Panc1 (cell line): Measurements from ENCODE around the gene TMEM52. TPM values are rescaled to one million over a fixed set of nuclear protein-coding genes. Genes with fewer than 3 reads are reported as not detected.

ENCODE experiments used
- ATAC-seq: fragments of 200-7000 bp; cut with Tn5 transposase; 2 replicates; pipeline ENCODE4 v1.9.1; 2020; ENCODE audit warnings: mild to moderate bottlenecking, moderate library complexity
- BruUV-seq: library from RNA; stranded (reverse); fragments of 400-500 nt; replicated peaks from 2 replicates; lab custom pipeline; 2021; lab: Mats Ljungman, UMichigan
- CTCF ChIA-PET: fragments of 300-600 bp; sonication (Branson Sonifier 250); formaldehyde crosslinking; loops from one replicate; lab custom pipeline; 2022; ENCODE audit warnings: antibody characterized with exemption; lab: Charles Lee
- POLR2A ChIA-PET: fragments of 300-600 bp; sonication (Branson Sonifier 250); formaldehyde crosslinking; loops from one replicate; lab custom pipeline; 2022; ENCODE audit warnings: antibody characterized with exemption; lab: Charles Lee
- DNase-seq: peaks from one replicate; pipeline ENCODE4 v3.0.0-alpha.2; 2010; ENCODE audit warnings: low read depth, low spot score
- H3K27ac ChIP-seq: 2 replicates; pipeline ENCODE4 v1.5.1; 2011; ENCODE audit warnings: mild to moderate bottlenecking, low read length, inconsistent platforms
- H3K27me3 ChIP-seq: fragments of 200-500 bp; sonication (Bioruptor generic); 2 replicates; pipeline ENCODE4 v1.6.0; 2014; ENCODE audit warnings: low read length, inconsistent platforms; ENCODE audit not compliant: control insufficient read depth, insufficient read depth
- H3K36me3 ChIP-seq: fragments of 200-500 bp; sonication (Bioruptor generic); 2 replicates; pipeline ENCODE4 v1.5.1; 2014; ENCODE audit warnings: inconsistent platforms, mild to moderate bottlenecking, low read length, moderate library complexity; ENCODE audit not compliant: control insufficient read depth, insufficient read depth
- H3K4me1 ChIP-seq: 2 replicates; pipeline ENCODE4 v1.5.1; 2011; ENCODE audit warnings: inconsistent platforms, mild to moderate bottlenecking, low read length, moderate library complexity; ENCODE audit not compliant: control insufficient read depth, insufficient read depth
- H3K4me3 ChIP-seq, 2 experiments: 2 replicates each; pipeline ENCODE4 v1.5.1; 2011 to 2012; ENCODE audit warnings: low read depth in 2 of 2, low read length in 2 of 2, mild to moderate bottlenecking in 2 of 2, inconsistent platforms in 1 of 2, moderate library complexity in 1 of 2
- H3K9me3 ChIP-seq: fragments of 200-500 bp; sonication (Bioruptor generic); 2 replicates; pipeline ENCODE4 v1.5.1; 2014; ENCODE audit warnings: low read depth, mild to moderate bottlenecking, inconsistent platforms, low read length, moderate library complexity; ENCODE audit not compliant: control insufficient read depth, insufficient read depth
- POLR2AphosphoS5 ChIP-seq: IDR thresholded peaks from 2 replicates; pipeline ENCODE4 v1.6.1; 2012; ENCODE audit warnings: mild to moderate bottlenecking, low read depth, low read length, moderate library complexity
- SIN3A ChIP-seq: IDR thresholded peaks from 2 replicates; pipeline ENCODE4 v1.6.1; 2012; ENCODE audit warnings: low read depth, mild to moderate bottlenecking, low read length, moderate library complexity, borderline replicate concordance; ENCODE audit not compliant: insufficient read depth
- TCF7L2 ChIP-seq: IDR thresholded peaks from 2 replicates; pipeline ENCODE4 v1.6.1; 2011; ENCODE audit warnings: mild to moderate bottlenecking, low read depth, low read length, inconsistent platforms
- in situ Hi-C: cut with HindIII; loops from 2 replicates; pipeline ENCODE4 v1.10.0; 2016; ENCODE audit warnings: low sequenced_read_pairs, low pct_unique_long_range_greater_than_20kb
- intact Hi-C: fragments of 100-400 bp; cut with micrococcal nuclease; formaldehyde crosslinking; loops from one replicate; pipeline ENCODE4 v1.10.0; 2022; ENCODE audit not compliant: unreplicated experiment
- total RNA-seq: library from RNA; stranded (reverse); gene quantifications from one replicate; pipeline ENCODE4 v1.2.1, GENCODE V29; 2021; ENCODE audit not compliant: unreplicated experiment
- TF ChIP-seq, protein P1 (sequence below), 2 experiments: IDR thresholded peaks; 2 replicates each; pipeline ENCODE4 v1.6.1; 2011 to 2012; ENCODE audit warnings: low read depth in 2 of 2, control low read depth in 1 of 2, low read length in 1 of 2, mild to moderate bottlenecking in 1 of 2, moderate library complexity in 1 of 2; ENCODE audit not compliant: insufficient read depth in 1 of 2
- TF ChIP-seq, protein P2 (sequence below): fragments of 450-650 bp; IDR thresholded peaks from 2 replicates; pipeline ENCODE4 v1.5.1; 2017; ENCODE audit warnings: mild to moderate bottlenecking

TMEM52 gene
- total RNA-seq, 1 experiment from 2014 or later = 2.5 TPM

DNA sequence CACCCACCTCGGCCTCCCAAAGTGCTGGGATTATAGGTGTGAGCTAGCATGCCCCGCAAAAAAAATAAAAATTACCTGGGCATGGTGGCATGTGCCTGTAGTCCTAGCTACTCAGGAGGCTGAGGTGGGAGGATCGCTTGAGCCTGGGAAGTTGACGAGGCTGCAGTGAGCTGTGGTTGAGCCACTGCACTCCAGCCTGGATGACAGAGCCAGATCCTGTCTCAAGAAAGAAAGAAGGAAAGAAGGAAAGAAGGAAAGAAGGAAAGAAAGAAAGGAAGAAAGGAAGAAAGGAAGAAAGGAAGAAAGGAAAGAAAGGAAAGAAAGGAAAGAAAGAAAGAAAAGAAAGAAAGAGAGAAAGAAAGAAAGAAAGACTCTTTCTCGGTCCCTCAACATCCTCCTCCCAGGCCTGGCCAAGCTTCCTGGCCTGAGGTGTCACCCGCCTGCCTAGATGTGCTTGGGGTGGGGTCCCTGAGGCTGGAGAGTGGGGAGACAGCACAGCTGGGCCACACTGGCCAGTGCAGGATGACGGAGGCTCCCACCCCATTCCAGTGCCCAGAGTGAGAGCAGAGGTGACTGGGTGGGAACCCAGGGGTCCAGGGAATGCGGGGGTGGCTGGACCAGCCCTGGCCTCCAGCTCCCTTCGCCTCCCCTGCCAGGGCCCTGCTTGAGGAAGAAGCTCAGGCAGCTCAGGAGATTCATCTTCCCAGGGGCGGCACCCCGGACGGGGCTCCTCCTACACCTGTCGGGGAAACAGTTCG, 18.0 kb downstream of the TMEM52 start:
- ATAC-seq = no peak
- CTCF ChIA-PET = interaction anchor here (0.5 kb wide), 1 partner anchor 191 kb away, joined by 7 read pairs; no protein-coding TSS in a partner anchor
- no peak overlapping the region for H3K27ac ChIP-seq
- no peak overlapping the region for H3K4me3 ChIP-seq
- intact Hi-C loops (no loop called here), in situ Hi-C loops (no loop called here)
- DNase-seq = no peak
- H3K27me3 ChIP-seq = no peaks in the 10 kb centered on the region
- no TSS peak for BruUV-seq
- H3K4me1 ChIP-seq = peaks cover 5% of the 10 kb centered on the region; the same call in 1 of the 2 replicates
- no peak for TF ChIP-seq SIN3A
- no peak for TF ChIP-seq TCF7L2
- TF ChIP-seq, protein P1, sequence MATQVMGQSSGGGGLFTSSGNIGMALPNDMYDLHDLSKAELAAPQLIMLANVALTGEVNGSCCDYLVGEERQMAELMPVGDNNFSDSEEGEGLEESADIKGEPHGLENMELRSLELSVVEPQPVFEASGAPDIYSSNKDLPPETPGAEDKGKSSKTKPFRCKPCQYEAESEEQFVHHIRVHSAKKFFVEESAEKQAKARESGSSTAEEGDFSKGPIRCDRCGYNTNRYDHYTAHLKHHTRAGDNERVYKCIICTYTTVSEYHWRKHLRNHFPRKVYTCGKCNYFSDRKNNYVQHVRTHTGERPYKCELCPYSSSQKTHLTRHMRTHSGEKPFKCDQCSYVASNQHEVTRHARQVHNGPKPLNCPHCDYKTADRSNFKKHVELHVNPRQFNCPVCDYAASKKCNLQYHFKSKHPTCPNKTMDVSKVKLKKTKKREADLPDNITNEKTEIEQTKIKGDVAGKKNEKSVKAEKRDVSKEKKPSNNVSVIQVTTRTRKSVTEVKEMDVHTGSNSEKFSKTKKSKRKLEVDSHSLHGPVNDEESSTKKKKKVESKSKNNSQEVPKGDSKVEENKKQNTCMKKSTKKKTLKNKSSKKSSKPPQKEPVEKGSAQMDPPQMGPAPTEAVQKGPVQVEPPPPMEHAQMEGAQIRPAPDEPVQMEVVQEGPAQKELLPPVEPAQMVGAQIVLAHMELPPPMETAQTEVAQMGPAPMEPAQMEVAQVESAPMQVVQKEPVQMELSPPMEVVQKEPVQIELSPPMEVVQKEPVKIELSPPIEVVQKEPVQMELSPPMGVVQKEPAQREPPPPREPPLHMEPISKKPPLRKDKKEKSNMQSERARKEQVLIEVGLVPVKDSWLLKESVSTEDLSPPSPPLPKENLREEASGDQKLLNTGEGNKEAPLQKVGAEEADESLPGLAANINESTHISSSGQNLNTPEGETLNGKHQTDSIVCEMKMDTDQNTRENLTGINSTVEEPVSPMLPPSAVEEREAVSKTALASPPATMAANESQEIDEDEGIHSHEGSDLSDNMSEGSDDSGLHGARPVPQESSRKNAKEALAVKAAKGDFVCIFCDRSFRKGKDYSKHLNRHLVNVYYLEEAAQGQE (IDR thresholded peaks at IDR 0.05; ENCODE audit: insufficient read depth in 1 of 2, low read depth in 2 of 2, low read length in 1 of 2) = no peak
- no peak for TF ChIP-seq POLR2AphosphoS5
- TF ChIP-seq, protein P2, sequence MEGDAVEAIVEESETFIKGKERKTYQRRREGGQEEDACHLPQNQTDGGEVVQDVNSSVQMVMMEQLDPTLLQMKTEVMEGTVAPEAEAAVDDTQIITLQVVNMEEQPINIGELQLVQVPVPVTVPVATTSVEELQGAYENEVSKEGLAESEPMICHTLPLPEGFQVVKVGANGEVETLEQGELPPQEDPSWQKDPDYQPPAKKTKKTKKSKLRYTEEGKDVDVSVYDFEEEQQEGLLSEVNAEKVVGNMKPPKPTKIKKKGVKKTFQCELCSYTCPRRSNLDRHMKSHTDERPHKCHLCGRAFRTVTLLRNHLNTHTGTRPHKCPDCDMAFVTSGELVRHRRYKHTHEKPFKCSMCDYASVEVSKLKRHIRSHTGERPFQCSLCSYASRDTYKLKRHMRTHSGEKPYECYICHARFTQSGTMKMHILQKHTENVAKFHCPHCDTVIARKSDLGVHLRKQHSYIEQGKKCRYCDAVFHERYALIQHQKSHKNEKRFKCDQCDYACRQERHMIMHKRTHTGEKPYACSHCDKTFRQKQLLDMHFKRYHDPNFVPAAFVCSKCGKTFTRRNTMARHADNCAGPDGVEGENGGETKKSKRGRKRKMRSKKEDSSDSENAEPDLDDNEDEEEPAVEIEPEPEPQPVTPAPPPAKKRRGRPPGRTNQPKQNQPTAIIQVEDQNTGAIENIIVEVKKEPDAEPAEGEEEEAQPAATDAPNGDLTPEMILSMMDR = no peak
- no peaks in the 10 kb centered on the region for H3K36me3 ChIP-seq
- H3K9me3 ChIP-seq = no peaks in the 10 kb centered on the region
- POLR2A ChIA-PET = interaction anchor here (0.9 kb wide), 1 partner anchor 15 kb away, joined by 5 read pairs; no protein-coding TSS in a partner anchor

DNA sequence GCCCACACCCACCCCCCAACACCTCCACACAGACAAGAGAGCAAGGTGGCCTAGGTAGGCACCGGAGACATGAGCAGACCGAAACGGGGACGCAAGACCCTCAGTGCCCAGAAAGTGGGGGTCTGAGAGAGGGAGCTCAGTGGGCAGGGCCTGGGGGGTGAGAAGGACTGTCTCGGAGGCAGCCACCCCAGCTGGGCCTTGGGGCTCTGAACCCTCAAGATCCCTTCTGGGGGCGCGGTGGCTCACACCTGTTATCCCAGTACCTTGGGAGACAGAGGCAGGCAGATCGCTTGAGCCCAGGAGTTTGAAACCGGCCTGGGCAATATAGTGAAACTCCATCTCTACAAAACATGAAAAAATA, 19.1 kb downstream of the TMEM52 start:
- ATAC-seq (no peak), DNase-seq (no peak)
- Histone ChIP-seq H3K9me3 (no peaks in the 10 kb centered on the region), H3K4me3 (no peak overlapping the region), H3K27ac (no peak overlapping the region), H3K36me3 (no peaks in the 10 kb centered on the region), H3K4me1 (peaks cover 6% of the 10 kb centered on the region; the same call in 1 of the 2 replicates), H3K27me3 (no peaks in the 10 kb centered on the region)
- BruUV-seq = no TSS peak
- intact Hi-C loops = no loop called here
- TF ChIP-seq, protein P2 = no peak
- no peak for TF ChIP-seq TCF7L2
- no peak for TF ChIP-seq POLR2AphosphoS5
- TF ChIP-seq SIN3A = no peak
- TF ChIP-seq, protein P1 (IDR thresholded peaks at IDR 0.05; ENCODE audit: insufficient read depth in 1 of 2, low read depth in 2 of 2, low read length in 1 of 2) = no peak
- ChIA-PET POLR2A (interaction anchor here (0.6 kb wide), 1 partner anchor 9 kb away, joined by 9 read pairs; no protein-coding TSS in a partner anchor), CTCF (no interaction called here)
- in situ Hi-C loops = no loop called here
